SK-N-SH treated with all-trans-retinoic acid at 6 μM for 48 hours (cell line): Measurements from ENCODE around the gene PRKG1.

Experiments
- BACH2 ChIP-seq: fragments of 250-450 bp; sonication (Bioruptor Pico); IDR thresholded peaks from 2 replicates; pipeline ENCODE4 v1.9.0; 2021; ENCODE audit warnings: mild to moderate bottlenecking, borderline replicate concordance
- CSDC2 ChIP-seq: fragments of 250-450 bp; sonication (Bioruptor Pico); IDR thresholded peaks from 2 replicates; pipeline ENCODE4 v1.5.0; 2020; ENCODE audit warnings: mild to moderate bottlenecking, moderate library complexity
- ESRRG ChIP-seq: fragments of 250-450 bp; sonication (Bioruptor Pico); IDR thresholded peaks from 2 replicates; pipeline ENCODE4 v1.6.1; 2021; ENCODE audit warnings: mild to moderate bottlenecking
- PPARA ChIP-seq: fragments of 250-450 bp; sonication (Bioruptor Pico); IDR thresholded peaks from 2 replicates; pipeline ENCODE4 v1.5.0; 2020; ENCODE audit warnings: mild to moderate bottlenecking, borderline replicate concordance
- RARB ChIP-seq: fragments of 250-450 bp; sonication (Bioruptor Pico); IDR thresholded peaks from 2 replicates; pipeline ENCODE4 v1.8.0; 2021; ENCODE audit warnings: mild to moderate bottlenecking, moderate library complexity
- SNAI2 ChIP-seq: fragments of 250-450 bp; sonication (Bioruptor Pico); IDR thresholded peaks from 2 replicates; pipeline ENCODE4 v1.5.0; 2020; ENCODE audit warnings: mild to moderate bottlenecking, moderate library complexity
- TF ChIP-seq, protein P1 (sequence below): fragments of 250-450 bp; sonication (Bioruptor Pico); IDR thresholded peaks from 2 replicates; pipeline ENCODE4 v1.8.0; 2020; ENCODE audit warnings: mild to moderate bottlenecking, moderate library complexity, borderline replicate concordance

- TF ChIP-seq RARB (CRISPR knock-in tag) (no peak), SNAI2 (CRISPR knock-in tag) (no peak), PPARA (CRISPR knock-in tag) (no peak), BACH2 (no peak), CSDC2 (CRISPR knock-in tag) (no peak), ESRRG (CRISPR knock-in tag) (no peak)
- TF ChIP-seq, protein P1, sequence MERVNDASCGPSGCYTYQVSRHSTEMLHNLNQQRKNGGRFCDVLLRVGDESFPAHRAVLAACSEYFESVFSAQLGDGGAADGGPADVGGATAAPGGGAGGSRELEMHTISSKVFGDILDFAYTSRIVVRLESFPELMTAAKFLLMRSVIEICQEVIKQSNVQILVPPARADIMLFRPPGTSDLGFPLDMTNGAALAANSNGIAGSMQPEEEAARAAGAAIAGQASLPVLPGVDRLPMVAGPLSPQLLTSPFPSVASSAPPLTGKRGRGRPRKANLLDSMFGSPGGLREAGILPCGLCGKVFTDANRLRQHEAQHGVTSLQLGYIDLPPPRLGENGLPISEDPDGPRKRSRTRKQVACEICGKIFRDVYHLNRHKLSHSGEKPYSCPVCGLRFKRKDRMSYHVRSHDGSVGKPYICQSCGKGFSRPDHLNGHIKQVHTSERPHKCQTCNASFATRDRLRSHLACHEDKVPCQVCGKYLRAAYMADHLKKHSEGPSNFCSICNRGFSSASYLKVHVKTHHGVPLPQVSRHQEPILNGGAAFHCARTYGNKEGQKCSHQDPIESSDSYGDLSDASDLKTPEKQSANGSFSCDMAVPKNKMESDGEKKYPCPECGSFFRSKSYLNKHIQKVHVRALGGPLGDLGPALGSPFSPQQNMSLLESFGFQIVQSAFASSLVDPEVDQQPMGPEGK (CRISPR knock-in tag): no peak
Observed at GRCh38 chr10:51635436-51635835, 561.1 kb downstream of the PRKG1 start.
